HG03139 (cell line): Measurements from ENCODE around the gene PIEZO1.

ENCODE experiments used
- ATAC-seq: cut with Tn5 transposase; IDR thresholded peaks from one replicate; pipeline ENCODE4 v1.9.1; 2021; ENCODE audit not compliant: unreplicated experiment

Gene PIEZO1

GRCh38 chr16:88706965-88707826 lies 77.8 kb downstream of the PIEZO1 start:
- ATAC-seq: no peak

DNA sequence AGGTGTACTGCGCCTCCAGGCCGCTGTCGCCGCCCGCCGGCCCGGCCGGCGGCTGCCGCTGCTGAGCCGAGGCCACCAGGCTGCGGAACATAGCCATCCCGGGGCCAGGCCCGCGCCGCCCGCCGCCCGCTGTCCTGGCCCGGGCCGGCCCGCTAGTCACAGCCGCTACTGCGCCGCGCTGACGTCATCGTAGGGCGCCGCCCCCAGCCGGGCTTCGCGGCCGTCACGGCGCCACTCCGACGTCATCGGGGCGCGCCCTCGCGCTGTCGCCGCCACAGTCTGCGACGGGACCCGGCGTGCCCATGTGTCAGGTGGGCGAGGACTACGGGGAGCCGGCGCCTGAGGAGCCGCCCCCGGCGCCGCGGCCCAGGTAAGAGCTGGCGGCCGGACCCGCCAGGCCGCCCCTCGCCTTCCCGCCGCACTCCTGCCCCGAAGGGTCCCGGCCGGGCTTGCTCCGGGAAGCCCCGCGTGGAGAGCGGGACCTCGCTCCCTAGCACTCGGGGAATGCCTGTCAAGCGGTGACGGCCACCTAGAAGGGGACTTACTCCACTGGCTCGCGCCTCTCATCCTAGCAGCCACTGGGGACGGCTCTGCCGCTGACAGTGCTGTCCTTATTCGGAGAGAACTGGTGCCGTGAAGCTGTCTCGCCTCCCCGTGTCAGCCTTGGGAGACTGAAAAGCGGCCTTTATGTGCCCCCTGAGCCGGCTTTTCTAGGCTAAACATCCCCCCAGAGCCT lies 78.6 kb downstream of the PIEZO1 start, which contains the start of the genes CTU2 and RNF166:
Gene CTU2, plus strand, starts transcription at position 275 of the 736 bp plus-strand sequence. Its CDS starts 28 bp downstream, at position 303.
Gene RNF166, minus strand, starts transcription at position 180 of the 736 bp plus-strand sequence. Its CDS starts 83 bp downstream, at position 97.
- ATAC-seq: peak; percentile 53

DNA sequence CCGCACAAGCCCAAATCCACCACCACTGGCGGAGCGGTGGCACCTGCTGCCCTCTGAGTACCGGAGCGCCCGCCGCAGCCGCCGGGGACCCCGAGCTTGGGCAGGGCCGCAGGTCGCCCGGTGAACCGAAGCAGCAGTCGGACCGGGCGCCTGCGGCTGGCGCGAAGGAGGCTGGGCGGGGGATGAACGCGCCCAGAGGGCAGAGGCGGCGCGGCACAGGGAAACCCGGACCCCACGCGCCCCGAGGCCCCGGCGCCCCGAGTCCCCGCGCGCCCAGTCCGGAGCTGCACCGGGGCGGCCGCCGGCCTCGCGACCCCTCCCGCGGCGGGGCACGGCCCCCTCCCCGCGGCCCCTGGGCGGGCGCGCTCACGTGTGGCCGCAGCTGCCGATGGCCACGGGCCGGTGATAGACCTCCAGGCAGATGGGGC lies 79.2 kb downstream of the PIEZO1 start:
- peak; percentile 13 for ATAC-seq

- ATAC-seq: no peak
Measured at GRCh38 chr16:88705076-88705684, 79.8 kb downstream of the PIEZO1 start.

DNA sequence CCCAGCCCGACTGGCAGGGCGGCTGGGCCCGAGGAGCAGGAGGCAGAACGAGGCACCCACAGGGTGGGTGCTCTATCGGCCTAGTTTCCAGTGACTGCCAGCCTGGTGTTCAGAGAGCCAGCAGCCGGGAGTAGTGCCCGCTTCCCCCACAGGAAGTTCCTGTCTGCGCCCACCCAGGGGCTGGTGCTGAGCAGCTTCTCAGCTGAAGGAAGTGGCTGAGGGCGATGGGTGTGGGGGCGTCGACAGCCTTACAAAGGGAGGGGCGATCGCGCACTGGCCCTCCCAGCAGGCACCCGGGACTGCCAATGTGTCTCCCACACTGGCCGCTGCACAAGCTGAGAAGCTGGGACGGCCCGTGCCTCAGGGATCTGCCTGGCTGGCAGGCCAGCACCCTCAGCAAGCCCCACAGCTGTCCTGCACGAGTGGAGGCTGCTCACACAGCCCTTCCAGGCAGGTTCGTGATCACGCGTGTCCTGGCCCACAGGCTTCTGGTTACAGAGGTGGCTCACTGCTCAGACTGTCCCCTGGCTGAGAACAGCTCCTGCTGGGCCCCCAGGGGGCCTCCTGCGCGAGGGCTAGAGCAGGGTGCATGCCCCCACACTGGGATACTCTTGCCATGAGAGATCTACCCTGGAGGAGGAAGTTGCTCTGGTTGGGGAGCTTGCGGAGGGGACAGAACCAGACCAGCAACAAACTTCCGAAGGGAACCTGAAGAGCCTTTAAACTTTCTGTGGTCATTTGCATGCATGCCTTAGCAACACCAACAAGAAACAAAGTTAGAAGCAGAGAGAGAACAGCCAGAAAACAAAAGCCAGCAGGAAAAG lies 81.3 kb downstream of the PIEZO1 start:
- ATAC-seq: no peak

GRCh38 chr16:88702371-88703210 lies 82.4 kb downstream of the PIEZO1 start:
- ATAC-seq: no peak

DNA sequence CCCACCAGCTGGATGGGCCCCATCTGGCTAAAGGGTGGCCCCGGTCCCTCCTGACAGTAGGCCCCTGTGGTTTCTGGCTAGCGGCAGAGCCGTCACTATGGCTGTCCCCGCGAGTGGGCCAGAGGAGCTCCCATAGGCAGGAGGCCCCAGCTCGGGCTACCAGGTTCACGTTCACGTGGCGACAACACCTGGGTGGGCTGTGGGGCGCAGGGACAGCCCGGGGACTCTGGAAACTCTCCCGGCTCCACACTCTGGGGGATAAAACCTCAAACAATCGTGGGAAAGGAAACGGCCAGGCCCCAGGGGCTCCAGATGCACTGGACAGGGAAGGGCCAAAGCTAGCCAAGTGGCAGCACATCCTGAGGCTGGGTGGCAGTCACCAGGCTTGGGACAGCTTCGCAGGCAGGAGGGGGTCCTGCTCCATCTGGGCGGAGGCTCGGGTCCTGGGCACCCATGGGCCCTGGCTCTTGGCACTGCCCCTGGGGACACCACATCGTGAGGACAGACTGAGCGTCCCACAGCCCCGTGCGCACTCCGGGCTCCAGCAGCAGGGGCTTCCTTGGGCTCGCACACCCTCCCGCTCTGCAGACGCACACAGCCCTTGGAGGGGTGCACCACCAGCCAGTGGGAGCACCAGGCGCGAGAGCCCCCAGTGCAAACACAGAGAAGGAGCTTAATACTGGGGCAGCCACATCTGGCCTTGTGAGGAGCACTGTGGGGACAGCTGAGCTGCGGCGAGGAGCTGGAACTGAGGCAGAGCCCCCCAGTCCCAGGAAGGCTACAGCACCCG lies 83.2 kb downstream of the PIEZO1 start:
- ATAC-seq: no peak

DNA sequence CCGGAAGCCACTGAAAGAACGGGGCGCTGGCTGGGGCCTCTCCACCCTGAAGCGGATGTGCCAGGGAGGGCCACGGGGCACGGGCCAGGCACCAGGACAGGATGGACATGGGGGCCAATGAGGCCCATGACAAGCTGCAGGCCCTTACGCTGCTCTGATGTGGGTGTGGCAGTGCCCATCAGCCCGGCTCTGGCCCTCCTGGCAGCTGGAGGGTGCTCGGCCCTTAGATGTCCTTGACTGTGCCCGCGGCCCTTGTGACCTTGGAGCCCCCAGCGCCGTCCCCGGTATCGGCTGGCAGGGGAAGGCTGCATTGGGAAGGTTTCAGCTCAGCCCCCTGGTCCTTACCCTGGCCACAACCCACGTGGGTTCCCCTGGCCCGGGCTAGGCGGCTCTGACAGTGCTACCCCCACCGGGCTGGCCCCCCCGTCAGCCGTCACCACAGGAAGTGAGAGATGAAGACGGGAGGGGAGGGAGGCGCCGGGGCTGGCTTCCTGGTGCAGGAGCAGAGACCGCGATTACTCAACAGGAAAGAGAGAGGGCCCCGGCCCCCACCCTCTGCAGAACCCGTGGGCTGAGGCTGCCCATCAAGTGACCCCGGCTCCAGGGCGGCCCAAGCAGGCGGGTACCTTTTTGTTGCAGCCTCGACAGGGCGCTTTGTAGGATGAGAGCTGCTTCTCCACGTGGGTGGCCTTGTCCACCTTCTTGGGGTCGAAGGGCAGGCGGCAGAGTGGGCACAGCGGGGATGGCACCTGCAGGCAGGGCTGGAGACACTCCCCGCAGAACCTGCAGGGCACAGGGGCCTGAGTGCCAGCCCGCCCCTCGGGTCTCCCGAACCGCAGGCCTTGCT lies 84.2 kb downstream of the PIEZO1 start:
- ATAC-seq: peak; percentile 56

- no peak for ATAC-seq
Measured at GRCh38 chr16:88700322-88700635, 84.7 kb downstream of the PIEZO1 start.

- ATAC-seq: no peak
Measured at GRCh38 chr16:88699180-88699579, 85.8 kb downstream of the PIEZO1 start.

DNA sequence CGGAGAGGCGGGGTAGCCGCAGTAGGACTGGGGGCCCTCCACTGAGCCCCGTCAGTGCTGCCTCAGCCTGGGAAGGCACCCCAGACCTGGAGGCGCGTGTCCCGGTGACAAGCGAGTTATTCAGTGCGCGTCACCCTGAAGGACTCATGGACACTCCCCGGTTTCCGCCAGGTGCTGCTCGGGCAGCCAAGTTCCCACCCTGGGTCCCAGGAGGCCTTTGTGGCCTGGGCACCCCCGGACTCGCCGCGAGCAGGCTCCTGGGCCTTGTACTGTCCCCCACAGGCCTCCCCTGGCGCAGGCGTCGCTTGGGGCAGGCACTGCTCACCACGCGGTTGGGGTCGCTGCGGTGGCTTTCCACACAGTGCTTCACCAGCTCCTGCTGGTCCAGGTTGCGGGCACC lies 86.4 kb downstream of the PIEZO1 start:
- no peak for ATAC-seq

- ATAC-seq: no peak
Measured at GRCh38 chr16:88697831-88698615, 87.0 kb downstream of the PIEZO1 start.

- no peak for ATAC-seq
Measured at GRCh38 chr16:88697116-88697830, 87.7 kb downstream of the PIEZO1 start.

DNA sequence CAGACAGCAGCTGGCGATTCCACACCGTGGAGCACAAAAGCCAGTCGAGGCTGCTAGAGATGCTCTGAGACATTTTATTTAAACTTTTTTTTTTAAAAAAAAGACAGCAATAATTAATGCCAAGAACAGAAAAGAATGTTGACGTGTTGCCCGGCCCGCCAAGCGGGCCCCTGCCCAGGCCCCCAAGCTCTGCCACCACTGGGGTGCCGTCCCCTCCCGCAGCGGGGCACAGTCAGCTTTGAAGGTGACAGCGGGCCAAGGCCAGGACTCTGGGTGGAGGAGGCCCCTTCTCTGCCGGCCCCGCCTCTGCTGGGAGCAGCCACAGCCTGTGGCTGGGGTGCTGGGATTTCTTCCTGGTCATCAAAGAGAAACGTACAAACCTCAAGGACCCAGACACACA lies 88.6 kb downstream of the PIEZO1 start:
- ATAC-seq: no peak

DNA sequence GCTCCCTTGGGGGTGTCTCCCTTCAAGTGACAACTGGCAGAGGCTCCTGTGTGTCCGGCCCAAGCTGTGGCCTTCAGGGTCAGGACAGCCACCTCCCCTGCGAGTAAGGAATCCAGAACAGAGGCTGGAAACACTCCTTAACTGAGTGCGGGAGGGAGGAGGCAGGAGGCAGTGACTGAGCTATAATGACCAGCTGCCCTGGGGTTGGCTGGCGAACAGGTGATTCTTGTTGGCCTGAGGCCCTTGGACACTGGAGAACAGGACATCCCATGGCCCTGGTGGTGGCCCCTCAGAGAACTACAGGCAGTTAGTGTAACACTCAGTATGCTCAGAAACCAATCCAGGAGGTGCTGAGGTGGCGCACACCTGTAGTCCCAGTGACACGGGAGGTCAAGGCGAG lies 89.3 kb downstream of the PIEZO1 start:
- no peak for ATAC-seq

DNA sequence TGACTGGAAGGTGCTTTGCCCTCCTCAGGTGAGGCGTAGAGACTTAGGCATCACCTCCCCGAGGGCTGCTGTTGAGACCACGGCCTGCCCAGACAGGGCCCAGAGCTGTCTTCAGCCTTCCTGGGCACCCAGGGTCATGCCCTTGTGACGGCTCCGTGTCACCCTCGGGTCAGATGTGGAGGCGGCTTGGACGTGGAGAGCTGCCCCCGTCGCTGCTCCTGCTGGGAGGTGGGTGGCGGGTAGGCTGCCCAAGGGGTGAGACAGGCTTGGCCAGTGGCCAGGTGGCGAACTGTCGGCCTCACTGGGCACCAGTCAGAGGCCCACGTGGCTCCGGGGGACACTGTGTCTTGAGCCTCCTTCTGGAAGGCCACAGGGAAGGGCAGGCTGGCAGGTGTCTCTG lies 89.8 kb downstream of the PIEZO1 start:
- no peak for ATAC-seq
